ENCODE data around the gene ZCCHC3. TPM values are rescaled to one million over a fixed set of nuclear protein-coding genes. Genes with fewer than 3 reads are reported as not detected.

ZCCHC3 gene
- total RNA-seq, 2 donors from 2014 or later, result 39.5 to 46.1 TPM

DNA sequence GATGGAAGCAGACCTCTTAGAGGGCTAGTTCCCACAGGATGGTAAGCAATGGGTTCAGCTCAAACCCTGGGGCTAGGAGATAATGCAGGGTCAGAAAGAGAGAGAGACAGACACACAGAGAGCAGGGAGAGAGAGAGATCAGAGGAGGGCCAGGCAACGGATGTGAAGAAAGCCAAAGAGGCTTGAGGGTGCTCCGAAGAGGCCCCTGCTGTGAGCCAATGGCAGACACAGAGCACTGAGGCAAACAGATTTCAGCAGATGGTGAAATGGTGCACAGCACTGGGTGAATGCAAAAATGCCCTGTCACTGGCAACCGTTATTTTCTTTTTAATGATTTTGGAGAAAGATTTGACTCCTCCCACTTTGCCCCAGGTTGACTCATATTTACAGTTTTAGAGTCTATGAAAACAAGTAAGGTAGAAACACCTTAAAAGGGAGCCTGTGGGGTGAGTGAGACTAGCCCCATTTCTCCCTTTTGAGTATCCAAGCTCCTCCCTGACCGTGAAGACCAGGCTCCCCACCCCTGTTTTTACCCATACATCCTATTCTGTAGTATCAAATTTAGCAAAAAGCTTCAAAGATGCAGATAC, 39.0 kb upstream of the ZCCHC3 start:
- no peak overlapping the region for H3K27ac ChIP-seq (ENCODE audit: low read depth, low read length)
- no peak overlapping the region for H3K9ac ChIP-seq (ENCODE audit: extremely low read depth, low read length, poor library complexity, severe bottlenecking)
- H3K4me1 ChIP-seq (ENCODE audit: control insufficient read depth, insufficient read depth, low read length), result no peaks in the 10 kb centered on the region
- DNase-seq, result no peak
- no peaks in the 10 kb centered on the region for H3K36me3 Mint-ChIP-seq (ENCODE audit: low read depth)
- no peak overlapping the region for H3K4me3 Mint-ChIP-seq
- H3K9me3 ChIP-seq (ENCODE audit: control insufficient read depth, low read length), result no peaks in the 10 kb centered on the region
- H3K4me1 Mint-ChIP-seq, result peaks cover 3% of the 10 kb centered on the region
- WGBS, 2 experiments (ENCODE audit: insufficient coverage in 1 of 2, insufficient read length in 1 of 2), result 71 to 77% methylated on average over 4 of the region's 4 CpGs
- H3K27me3 Mint-ChIP-seq (ENCODE audit: insufficient read depth), result peaks cover 91% of the 10 kb centered on the region
- TF ChIP-seq, protein P1, sequence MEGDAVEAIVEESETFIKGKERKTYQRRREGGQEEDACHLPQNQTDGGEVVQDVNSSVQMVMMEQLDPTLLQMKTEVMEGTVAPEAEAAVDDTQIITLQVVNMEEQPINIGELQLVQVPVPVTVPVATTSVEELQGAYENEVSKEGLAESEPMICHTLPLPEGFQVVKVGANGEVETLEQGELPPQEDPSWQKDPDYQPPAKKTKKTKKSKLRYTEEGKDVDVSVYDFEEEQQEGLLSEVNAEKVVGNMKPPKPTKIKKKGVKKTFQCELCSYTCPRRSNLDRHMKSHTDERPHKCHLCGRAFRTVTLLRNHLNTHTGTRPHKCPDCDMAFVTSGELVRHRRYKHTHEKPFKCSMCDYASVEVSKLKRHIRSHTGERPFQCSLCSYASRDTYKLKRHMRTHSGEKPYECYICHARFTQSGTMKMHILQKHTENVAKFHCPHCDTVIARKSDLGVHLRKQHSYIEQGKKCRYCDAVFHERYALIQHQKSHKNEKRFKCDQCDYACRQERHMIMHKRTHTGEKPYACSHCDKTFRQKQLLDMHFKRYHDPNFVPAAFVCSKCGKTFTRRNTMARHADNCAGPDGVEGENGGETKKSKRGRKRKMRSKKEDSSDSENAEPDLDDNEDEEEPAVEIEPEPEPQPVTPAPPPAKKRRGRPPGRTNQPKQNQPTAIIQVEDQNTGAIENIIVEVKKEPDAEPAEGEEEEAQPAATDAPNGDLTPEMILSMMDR (conservative IDR thresholded peaks at IDR 0.05), result no peak
- no peaks in the 10 kb centered on the region for H3K36me3 ChIP-seq (ENCODE audit: control insufficient read depth, insufficient read depth, low read length)
- H3K4me3 ChIP-seq (ENCODE audit: low read length), result no peak overlapping the region
- no peak overlapping the region for H3K27ac Mint-ChIP-seq
- no peaks in the 10 kb centered on the region for H3K9me3 Mint-ChIP-seq
- peaks cover 40% of the 10 kb centered on the region for H3K27me3 ChIP-seq (ENCODE audit: control insufficient read depth, insufficient read depth, low read length, poor library complexity, severe bottlenecking)

DNA sequence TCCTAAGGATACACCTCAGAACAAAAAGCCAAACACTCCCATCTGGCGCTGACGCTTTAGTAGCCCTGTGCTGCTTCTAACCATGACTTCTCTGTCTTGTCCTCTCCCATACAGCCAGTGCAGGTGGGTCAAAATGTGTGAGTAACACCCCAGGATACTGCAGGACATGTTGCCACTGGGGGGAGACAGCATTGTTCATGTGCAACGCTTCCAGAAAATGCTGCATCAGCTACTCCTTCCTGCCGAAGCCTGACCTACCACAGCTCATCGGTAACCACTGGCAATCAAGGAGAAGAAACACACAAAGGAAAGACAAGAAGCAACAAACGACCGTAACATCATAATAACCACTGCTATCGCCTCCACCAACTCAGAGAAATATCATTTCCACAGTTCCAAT, 38.4 kb upstream of the ZCCHC3 start:
- H3K27me3 ChIP-seq (ENCODE audit: control insufficient read depth, insufficient read depth, low read length, poor library complexity, severe bottlenecking), result peaks cover 40% of the 10 kb centered on the region
- H3K4me3 Mint-ChIP-seq, result no peak overlapping the region
- H3K9me3 Mint-ChIP-seq, result no peaks in the 10 kb centered on the region
- 60 to 74% methylated on average over 1 to 8 of the region's 8 CpGs for WGBS, 2 experiments (ENCODE audit: insufficient coverage in 1 of 2, insufficient read length in 1 of 2)
- no peak overlapping the region for H3K4me3 ChIP-seq (ENCODE audit: low read length)
- no peaks in the 10 kb centered on the region for H3K4me1 ChIP-seq (ENCODE audit: control insufficient read depth, insufficient read depth, low read length)
- TF ChIP-seq, protein P1 (conservative IDR thresholded peaks at IDR 0.05), result no peak
- peaks cover 91% of the 10 kb centered on the region for H3K27me3 Mint-ChIP-seq (ENCODE audit: insufficient read depth)
- H3K9me3 ChIP-seq (ENCODE audit: control insufficient read depth, low read length), result no peaks in the 10 kb centered on the region
- no peak overlapping the region for H3K27ac Mint-ChIP-seq
- H3K36me3 ChIP-seq (ENCODE audit: control insufficient read depth, insufficient read depth, low read length), result no peaks in the 10 kb centered on the region
- H3K9ac ChIP-seq (ENCODE audit: extremely low read depth, low read length, poor library complexity, severe bottlenecking), result no peak overlapping the region
- no peak overlapping the region for H3K27ac ChIP-seq (ENCODE audit: low read depth, low read length)
- no peaks in the 10 kb centered on the region for H3K4me1 Mint-ChIP-seq
- H3K36me3 Mint-ChIP-seq (ENCODE audit: low read depth), result no peaks in the 10 kb centered on the region
- DNase-seq, result no peak

DNA sequence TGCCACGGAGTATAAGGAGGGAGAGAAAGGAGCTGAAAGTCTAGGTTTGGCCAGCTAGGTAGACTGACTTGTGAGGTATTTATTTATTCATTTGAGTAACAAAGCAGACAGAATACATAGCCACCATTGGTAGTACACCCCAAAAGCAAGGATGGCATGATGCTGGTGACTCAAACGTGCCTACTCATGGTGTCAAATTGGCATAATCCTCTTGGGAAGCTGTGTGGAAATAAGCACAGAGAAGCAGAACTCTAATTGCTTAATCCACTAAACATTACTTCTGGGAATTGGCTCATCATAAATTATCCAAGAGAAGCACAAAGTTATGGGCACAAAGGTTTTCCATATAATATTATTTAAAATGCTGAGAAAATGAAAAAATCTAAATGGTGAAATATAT, 37.4 kb upstream of the ZCCHC3 start:
- Histone ChIP-seq H3K36me3 (ENCODE audit: control insufficient read depth, insufficient read depth, low read length) (no peaks in the 10 kb centered on the region), H3K4me3 (ENCODE audit: low read length) (no peak overlapping the region), H3K4me1 (ENCODE audit: control insufficient read depth, insufficient read depth, low read length) (no peaks in the 10 kb centered on the region), H3K9me3 (ENCODE audit: control insufficient read depth, low read length) (no peaks in the 10 kb centered on the region), H3K27me3 (ENCODE audit: control insufficient read depth, insufficient read depth, low read length, poor library complexity, severe bottlenecking) (peaks cover 40% of the 10 kb centered on the region), H3K9ac (ENCODE audit: extremely low read depth, low read length, poor library complexity, severe bottlenecking) (no peak overlapping the region), H3K27ac (ENCODE audit: low read depth, low read length) (no peak overlapping the region)
- WGBS, 2 experiments (ENCODE audit: insufficient coverage in 1 of 2, insufficient read length in 1 of 2), result 74 to 83% methylated on average over 1 to 2 of the region's 2 CpGs
- Mint-ChIP-seq H3K4me3 (no peak overlapping the region), H3K27ac (no peak overlapping the region), H3K27me3 (ENCODE audit: insufficient read depth) (peaks cover 88% of the 10 kb centered on the region), H3K9me3 (no peaks in the 10 kb centered on the region), H3K4me1 (no peaks in the 10 kb centered on the region), H3K36me3 (ENCODE audit: low read depth) (no peaks in the 10 kb centered on the region)
- DNase-seq, result no peak
- TF ChIP-seq, protein P1 (conservative IDR thresholded peaks at IDR 0.05), result no peak
